Hepatic stellate cell (primary cell): ENCODE data around the gene FNBP1L.
"Not testable (repeated sequence)": the region's sequence is repeated elsewhere in the genome, so short reads cannot be mapped to it uniquely, and the experiment has no call there.

Source experiments
- DNase-seq: peaks from one replicate; pipeline ENCODE4 v3.0.0; 2011; ENCODE audit warnings: low spot score

The FNBP1L gene

GRCh38 chr1:93573940-93574469 lies 126.1 kb downstream of the FNBP1L start:
- no peak for DNase-seq

DNA sequence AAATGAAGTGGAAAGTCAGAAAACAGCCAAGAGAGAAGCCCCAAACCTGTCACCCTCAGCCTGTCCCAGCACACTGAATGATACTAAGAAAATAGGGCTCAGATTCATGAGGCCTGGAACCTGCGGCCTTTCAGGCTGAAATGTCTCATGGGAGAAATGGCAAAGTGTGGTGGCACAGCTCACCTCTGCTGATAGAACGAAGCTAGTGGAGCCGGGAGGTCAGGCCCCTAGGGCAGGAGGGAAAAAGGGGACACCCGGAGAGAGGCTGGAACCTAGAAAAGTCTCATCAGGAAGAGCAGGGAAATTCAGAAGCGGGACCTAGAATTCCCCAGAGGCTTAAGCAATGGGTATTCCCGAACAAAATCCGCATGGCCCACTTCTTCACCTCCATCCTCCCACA lies 126.6 kb downstream of the FNBP1L start:
- DNase-seq: no peak

- no peak for DNase-seq
Measured at GRCh38 chr1:93574991-93575390, 127.1 kb downstream of the FNBP1L start.

DNA sequence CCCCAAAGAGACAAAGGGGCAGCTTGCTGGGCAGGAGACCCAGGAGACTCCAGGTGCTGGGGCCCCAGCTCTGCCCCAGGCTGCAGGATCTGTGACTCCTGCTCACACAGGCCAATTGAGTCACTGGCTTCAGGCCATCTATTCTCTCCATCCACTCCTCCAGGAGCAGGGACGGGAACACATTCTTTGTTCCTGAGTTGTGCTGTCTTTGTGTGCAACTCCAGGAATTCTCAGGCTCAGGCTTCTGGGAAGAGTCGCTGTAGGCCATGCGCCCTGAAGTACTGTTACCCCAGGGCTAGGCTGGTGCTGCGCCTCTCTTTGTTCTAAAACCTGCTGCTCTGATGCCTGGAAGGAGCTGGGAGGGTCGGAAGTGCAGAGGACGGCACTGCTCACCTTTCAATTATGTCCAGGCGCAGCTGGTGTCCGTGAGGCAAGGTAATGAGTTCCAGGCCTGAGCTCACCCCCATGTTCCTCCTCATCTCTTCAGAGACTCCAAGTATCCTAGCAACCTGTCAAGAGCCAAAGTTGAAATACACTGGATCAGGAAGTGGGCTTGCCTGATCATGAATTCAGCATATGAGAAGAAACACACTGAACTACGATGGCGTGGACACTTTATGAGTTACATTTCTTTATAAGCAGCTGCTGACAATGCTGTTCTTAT lies 127.8 kb downstream of the FNBP1L start:
- DNase-seq: no peak

GRCh38 chr1:93576346-93576745 lies 128.4 kb downstream of the FNBP1L start:
- no peak for DNase-seq

- DNase-seq: no peak
Measured at GRCh38 chr1:93576746-93577145, 128.8 kb downstream of the FNBP1L start.

- DNase-seq: no peak
Measured at GRCh38 chr1:93577536-93578432, 129.9 kb downstream of the FNBP1L start.

DNA sequence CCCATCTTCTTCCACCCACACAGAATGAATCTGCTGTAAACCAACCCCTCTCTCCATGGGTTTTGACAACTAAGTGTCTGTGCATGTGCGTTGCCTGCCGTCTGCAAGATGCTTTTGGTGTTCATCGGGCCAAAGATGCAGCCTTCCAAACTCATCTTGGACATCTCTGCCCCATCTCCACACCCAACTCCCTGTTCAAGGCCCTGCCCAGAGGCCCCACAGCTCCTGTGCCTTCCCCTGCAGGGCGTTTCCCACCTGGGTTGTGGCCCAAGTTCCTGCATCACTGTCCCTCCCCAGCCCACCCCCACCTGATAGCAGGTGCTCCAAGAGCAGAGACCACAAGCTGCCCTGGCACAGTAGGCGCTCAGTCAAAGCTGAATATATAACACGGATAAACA lies 130.5 kb downstream of the FNBP1L start:
- DNase-seq: no peak

- no peak for DNase-seq
Measured at GRCh38 chr1:93578911-93579825, 131.2 kb downstream of the FNBP1L start.

GRCh38 chr1:93579891-93580290 lies 132.0 kb downstream of the FNBP1L start:
- DNase-seq: peak; percentile 67

GRCh38 chr1:93581917-93582850 lies 134.3 kb downstream of the FNBP1L start:
- DNase-seq: no peak

DNA sequence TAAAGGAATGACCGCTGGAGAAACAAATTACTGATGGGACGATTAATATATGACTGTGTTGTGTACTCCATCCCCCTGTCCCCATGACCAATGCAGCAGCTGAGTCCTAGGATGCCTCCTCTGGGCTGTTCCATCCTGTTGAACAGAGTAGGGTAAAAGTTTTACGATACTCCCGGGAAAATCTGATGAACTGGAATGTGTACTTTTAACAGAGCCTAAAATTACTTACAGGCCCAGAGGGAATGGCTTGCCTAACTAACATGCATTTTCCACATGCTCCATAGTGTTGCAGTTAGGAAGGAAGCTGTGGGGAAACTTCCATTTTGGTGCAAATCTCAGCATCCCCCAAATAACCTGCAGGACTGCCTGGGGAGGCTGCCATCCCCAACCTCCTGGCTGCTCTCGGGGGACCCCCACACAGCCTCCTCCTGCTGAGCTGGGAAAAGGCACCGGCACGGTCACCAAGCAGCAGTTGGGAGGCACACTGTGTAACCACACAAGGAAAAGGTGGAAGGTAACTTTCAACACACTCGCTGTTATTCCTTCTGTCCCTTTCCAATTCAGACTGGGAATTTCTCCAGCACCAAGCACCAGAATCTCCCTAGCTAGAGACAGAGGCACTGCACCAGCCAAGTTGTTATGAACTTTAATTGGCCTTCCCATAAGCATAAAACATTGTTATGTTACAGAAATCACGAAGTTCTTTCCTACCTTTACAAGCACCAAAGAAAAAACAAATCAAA lies 136.5 kb downstream of the FNBP1L start:
- no peak for DNase-seq

- peak; percentile 64 for DNase-seq
Measured at GRCh38 chr1:93585059-93585966, 137.4 kb downstream of the FNBP1L start.

DNA sequence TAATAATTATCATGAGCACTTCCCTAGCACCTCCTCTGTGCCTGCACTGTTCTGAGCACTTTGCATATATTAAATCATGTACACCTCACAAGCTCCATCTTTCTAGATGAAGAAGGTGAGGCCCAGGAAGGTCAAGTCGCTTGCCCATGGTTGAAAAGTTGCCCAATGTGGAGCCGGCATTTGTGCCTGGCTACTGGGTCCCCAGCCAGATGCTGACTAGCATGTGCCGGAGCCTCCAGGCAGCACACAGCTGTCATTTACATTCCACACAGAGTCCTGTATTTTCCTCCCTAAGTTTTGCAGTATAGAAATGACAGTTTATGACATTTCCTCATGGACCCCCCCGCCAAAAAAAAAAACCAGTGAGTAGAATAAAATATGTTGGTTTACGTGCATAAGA lies 139.4 kb downstream of the FNBP1L start:
- DNase-seq: no peak

DNA sequence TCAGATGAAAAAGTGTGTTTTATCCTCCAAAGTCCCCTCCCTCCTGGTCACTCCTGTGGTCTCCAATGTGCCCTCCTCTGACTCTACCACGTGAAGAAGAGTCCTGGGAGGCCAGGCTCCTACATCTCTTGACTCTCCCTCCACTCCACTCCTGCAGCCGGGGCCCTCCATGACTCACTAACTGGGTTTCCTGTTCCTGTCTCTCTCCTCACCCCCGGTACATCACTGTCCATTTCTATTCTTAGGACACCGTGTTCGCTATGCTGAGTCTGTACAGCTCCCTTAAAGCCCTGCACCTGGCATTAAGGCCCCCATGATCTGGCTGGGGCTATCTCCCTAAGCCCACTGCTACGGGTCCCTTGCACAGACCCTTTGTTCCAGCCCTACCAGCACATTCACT lies 140.3 kb downstream of the FNBP1L start:
- no peak for DNase-seq

DNA sequence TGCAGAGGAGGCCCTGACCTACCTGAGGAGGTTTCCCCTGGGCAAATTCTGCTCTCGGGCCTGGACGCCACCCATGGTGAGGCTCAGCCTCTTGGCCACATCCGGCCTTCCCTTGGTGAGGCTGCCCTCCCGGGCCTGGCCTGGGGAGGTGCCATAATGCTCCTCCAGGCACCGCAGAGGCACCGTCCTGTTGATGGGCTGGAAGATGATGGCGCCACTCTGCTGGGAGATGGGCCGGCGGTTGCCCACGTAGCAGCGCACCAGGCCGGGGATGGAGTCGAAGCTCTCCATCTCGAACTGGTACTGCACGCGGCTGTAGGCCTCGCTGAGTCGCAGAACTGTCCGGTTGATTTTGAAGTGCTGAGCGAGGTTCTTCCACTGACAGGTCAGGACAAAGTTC lies 141.0 kb downstream of the FNBP1L start:
- DNase-seq: no peak

- not testable (repeated sequence) for DNase-seq
Measured at GRCh38 chr1:93591291-93591675, 143.4 kb downstream of the FNBP1L start.

DNA sequence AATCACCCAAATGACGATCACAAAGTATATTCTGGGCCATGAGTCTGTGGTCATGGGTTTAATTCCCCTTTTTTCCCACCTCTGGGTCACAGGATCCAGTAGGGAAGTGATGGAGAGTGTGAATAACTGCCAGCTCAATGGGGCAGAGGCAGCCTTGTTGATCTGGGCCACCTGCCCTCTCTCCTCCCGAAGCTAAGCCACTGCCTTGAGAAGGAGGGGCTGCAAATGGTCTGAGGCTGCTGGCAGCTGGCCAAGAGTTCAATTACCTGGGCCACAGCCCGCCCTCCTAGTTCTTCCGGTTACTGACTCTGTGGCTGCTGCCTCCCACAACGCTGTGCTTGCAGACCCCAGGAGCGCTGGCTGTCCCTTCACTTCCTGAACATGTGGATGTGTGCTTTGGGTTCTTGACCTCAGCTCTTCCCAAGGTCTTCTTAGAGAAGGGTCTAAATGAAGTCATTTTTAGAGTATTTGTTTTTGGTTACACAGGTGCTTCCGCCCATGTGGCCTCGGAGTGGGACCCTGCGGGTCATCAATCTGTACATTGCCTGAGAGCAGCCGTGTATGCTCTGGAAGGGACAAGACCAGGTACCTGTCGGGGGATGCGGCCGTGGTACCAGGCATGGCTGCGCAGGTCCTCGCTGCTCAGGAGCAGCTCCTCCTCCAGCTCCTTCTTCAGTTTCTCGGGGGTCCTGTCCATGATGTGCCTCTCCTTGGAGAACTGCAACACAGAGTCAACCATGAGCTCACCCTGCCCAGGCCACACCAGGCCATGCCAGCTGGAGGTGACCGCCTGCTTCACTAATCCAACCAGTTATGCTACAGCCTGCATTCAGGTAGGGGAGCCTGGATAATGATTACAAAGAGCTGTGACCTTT lies 144.0 kb downstream of the FNBP1L start:
- no peak for DNase-seq
